Rectal smooth muscle tissue (tissue), 1 donor: Measurements from ENCODE around the gene SGK2.

Source experiments
- H3K27ac ChIP-seq: one replicate; pipeline ENCODE4 v1.7.0; 2013; ENCODE audit warnings: low read depth, low read length, inconsistent platforms
- H3K27me3 ChIP-seq: one replicate; pipeline ENCODE4 v1.7.0; 2013; ENCODE audit warnings: low read length; ENCODE audit not compliant: control insufficient read depth, insufficient read depth
- H3K36me3 ChIP-seq: one replicate; pipeline ENCODE4 v1.7.0; 2013; ENCODE audit warnings: low read length; ENCODE audit not compliant: control insufficient read depth, insufficient read depth
- H3K4me1 ChIP-seq: one replicate; pipeline ENCODE4 v1.7.0; 2013; ENCODE audit warnings: low read length; ENCODE audit not compliant: control insufficient read depth, insufficient read depth
- H3K4me3 ChIP-seq: one replicate; pipeline ENCODE4 v1.7.0; 2013; ENCODE audit warnings: low read length
- H3K9ac ChIP-seq: one replicate; pipeline ENCODE4 v1.7.0; 2013; ENCODE audit warnings: low read length

SGK2 gene

GRCh38 chr20:43549416-43550065, 9.3 kb upstream of the SGK2 start:
- H3K4me1 ChIP-seq = no peaks in the 10 kb centered on the region
- no peak overlapping the region for H3K4me3 ChIP-seq
- no peaks in the 10 kb centered on the region for H3K36me3 ChIP-seq
- H3K27ac ChIP-seq = no peak overlapping the region
- no peak overlapping the region for H3K9ac ChIP-seq
- H3K27me3 ChIP-seq = no peaks in the 10 kb centered on the region

GRCh38 chr20:43550456-43550855, 8.4 kb upstream of the SGK2 start:
- H3K27ac ChIP-seq = no peak overlapping the region
- H3K4me3 ChIP-seq = no peak overlapping the region
- H3K9ac ChIP-seq = no peak overlapping the region

GRCh38 chr20:43554369-43554768, 4.5 kb upstream of the SGK2 start:
- no peaks in the 10 kb centered on the region for H3K27me3 ChIP-seq
- no peaks in the 10 kb centered on the region for H3K36me3 ChIP-seq
- no peak overlapping the region for H3K9ac ChIP-seq
- H3K4me1 ChIP-seq = no peaks in the 10 kb centered on the region
- no peak overlapping the region for H3K4me3 ChIP-seq
- H3K27ac ChIP-seq = no peak overlapping the region

More at GRCh38 chr20:43550456-43550855, 8.4 kb upstream of the SGK2 start:
- Histone ChIP-seq H3K36me3 (no peaks in the 10 kb centered on the region), H3K27me3 (no peaks in the 10 kb centered on the region), H3K4me1 (no peaks in the 10 kb centered on the region)

GRCh38 chr20:43559147-43559987, 540 bp downstream of the SGK2 start:
- Histone ChIP-seq H3K4me1 (no peaks in the 10 kb centered on the region), H3K9ac (no peak overlapping the region), H3K4me3 (peak overlapping the region; percentile 37), H3K36me3 (no peaks in the 10 kb centered on the region), H3K27me3 (no peaks in the 10 kb centered on the region), H3K27ac (no peak overlapping the region)

- Histone ChIP-seq H3K4me1 (no peaks in the 10 kb centered on the region), H3K27ac (no peak overlapping the region), H3K27me3 (no peaks in the 10 kb centered on the region), H3K9ac (no peak overlapping the region), H3K36me3 (no peaks in the 10 kb centered on the region), H3K4me3 (no peak overlapping the region)
These were observed 2.1 kb downstream of the SGK2 start for GRCh38 chr20:43560974-43561373.

- H3K27ac ChIP-seq = no peak overlapping the region
- no peak overlapping the region for H3K9ac ChIP-seq
- no peaks in the 10 kb centered on the region for H3K4me1 ChIP-seq
- no peaks in the 10 kb centered on the region for H3K27me3 ChIP-seq
- no peaks in the 10 kb centered on the region for H3K36me3 ChIP-seq
- no peak overlapping the region for H3K4me3 ChIP-seq
These were observed 4.6 kb downstream of the SGK2 start for GRCh38 chr20:43563429-43563828.

GRCh38 chr20:43563991-43564390, 5.2 kb downstream of the SGK2 start:
- Histone ChIP-seq H3K27me3 (no peaks in the 10 kb centered on the region), H3K36me3 (no peaks in the 10 kb centered on the region), H3K4me1 (no peaks in the 10 kb centered on the region), H3K4me3 (no peak overlapping the region), H3K27ac (no peak overlapping the region), H3K9ac (no peak overlapping the region)

- Histone ChIP-seq H3K9ac (no peak overlapping the region), H3K36me3 (no peaks in the 10 kb centered on the region), H3K4me3 (no peak overlapping the region), H3K27ac (no peak overlapping the region), H3K4me1 (no peaks in the 10 kb centered on the region), H3K27me3 (no peaks in the 10 kb centered on the region)
These were observed 5.6 kb downstream of the SGK2 start for GRCh38 chr20:43564455-43564854.

- H3K9ac ChIP-seq = no peak overlapping the region
- no peak overlapping the region for H3K27ac ChIP-seq
- no peak overlapping the region for H3K4me3 ChIP-seq
These were observed 6.3 kb downstream of the SGK2 start for GRCh38 chr20:43564993-43565757.

GRCh38 chr20:43565758-43566104, 6.9 kb downstream of the SGK2 start:
- Histone ChIP-seq H3K27me3 (no peaks in the 10 kb centered on the region), H3K4me3 (no peak overlapping the region), H3K36me3 (no peaks in the 10 kb centered on the region), H3K27ac (no peak overlapping the region), H3K9ac (no peak overlapping the region), H3K4me1 (no peaks in the 10 kb centered on the region)

More at GRCh38 chr20:43564993-43565757, 6.3 kb downstream of the SGK2 start:
- Histone ChIP-seq H3K36me3 (no peaks in the 10 kb centered on the region), H3K27me3 (no peaks in the 10 kb centered on the region), H3K4me1 (no peaks in the 10 kb centered on the region)

- Histone ChIP-seq H3K27ac (no peak overlapping the region), H3K27me3 (no peaks in the 10 kb centered on the region), H3K4me3 (no peak overlapping the region), H3K4me1 (no peaks in the 10 kb centered on the region), H3K36me3 (no peaks in the 10 kb centered on the region), H3K9ac (no peak overlapping the region)
These were observed 8.7 kb downstream of the SGK2 start for GRCh38 chr20:43567477-43567876.

GRCh38 chr20:43568706-43569105, 9.9 kb downstream of the SGK2 start:
- Histone ChIP-seq H3K4me1 (no peaks in the 10 kb centered on the region), H3K9ac (no peak overlapping the region), H3K36me3 (no peaks in the 10 kb centered on the region), H3K27me3 (no peaks in the 10 kb centered on the region), H3K4me3 (no peak overlapping the region), H3K27ac (no peak overlapping the region)
